ENCODE data around the gene PPP1R3D.
"Not testable (repeated sequence)": the region's sequence is repeated elsewhere in the genome, so short reads cannot be mapped to it uniquely, and the experiment has no call there.

The PPP1R3D gene

GRCh38 chr20:59958626-59959025, 18.5 kb upstream of the PPP1R3D start:
- no peak for DNase-seq
- TF ChIP-seq GATA1 (IDR thresholded peaks at IDR 0.05; ENCODE audit: low read depth, low read length), result no peak
- TF ChIP-seq POLR2A (IDR thresholded peaks at IDR 0.05; ENCODE audit: low read length), result no peak

- TF ChIP-seq GATA1 (IDR thresholded peaks at IDR 0.05; ENCODE audit: low read depth, low read length) (no peak), POLR2A (IDR thresholded peaks at IDR 0.05; ENCODE audit: low read length) (no peak)
- DNase-seq, result no peak
These were observed 18.0 kb upstream of the PPP1R3D start, which contains the start of gene CDH26 for GRCh38 chr20:59958123-59958522. TSS of gene CDH26 (plus strand) at chr20:59958423. CDS start at chr20:59958727, 304 bp downstream.

- not testable (repeated sequence) for DNase-seq
These were observed 17.5 kb upstream of the PPP1R3D start for GRCh38 chr20:59957568-59957967.

DNA sequence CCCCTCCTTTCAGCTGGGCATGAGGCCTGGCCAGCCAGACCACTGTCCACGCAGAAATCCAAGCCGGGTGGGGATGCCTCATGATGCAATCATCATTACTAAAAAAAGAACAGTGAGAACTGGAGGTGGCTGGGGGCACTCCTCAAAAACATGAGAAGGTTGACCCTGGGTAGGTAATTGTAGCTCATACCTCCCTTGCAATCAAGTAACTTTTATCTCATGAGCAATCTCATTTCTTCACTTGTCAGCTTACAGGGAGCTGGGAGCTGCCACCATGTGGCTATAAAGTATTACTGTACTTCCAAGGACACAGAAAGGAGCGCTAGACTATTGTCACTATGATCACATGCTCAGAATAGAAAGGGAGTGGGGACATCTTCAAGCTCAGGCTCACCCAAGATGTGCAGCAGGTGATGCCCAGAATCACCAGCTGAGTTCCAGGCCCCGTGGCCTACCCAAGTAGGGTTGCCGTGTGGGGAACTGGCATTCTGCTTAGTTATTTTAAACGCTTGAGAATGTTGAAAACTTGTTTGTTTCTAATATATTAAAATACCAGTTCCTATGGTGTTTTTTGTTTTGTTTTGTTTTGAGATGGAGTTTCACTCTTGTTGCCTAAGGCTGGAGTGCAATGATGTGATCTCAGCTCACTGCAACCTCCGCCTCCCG, 15.2 kb upstream of the PPP1R3D start:
- TF ChIP-seq POLR2A (IDR thresholded peaks at IDR 0.05; ENCODE audit: low read length) (no peak), GATA1 (IDR thresholded peaks at IDR 0.05; ENCODE audit: low read depth, low read length) (no peak)
- peak; percentile 16 to 36 for DNase-seq

- TF ChIP-seq POLR2A (IDR thresholded peaks at IDR 0.05; ENCODE audit: low read length) (no peak), GATA1 (IDR thresholded peaks at IDR 0.05; ENCODE audit: low read depth, low read length) (no peak)
These were observed 14.6 kb upstream of the PPP1R3D start for GRCh38 chr20:59954718-59955117.

GRCh38 chr20:59949911-59950310, 9.8 kb upstream of the PPP1R3D start:
- TF ChIP-seq GATA1 (IDR thresholded peaks at IDR 0.05; ENCODE audit: low read depth, low read length) (no peak), POLR2A (IDR thresholded peaks at IDR 0.05; ENCODE audit: low read length) (no peak)
- DNase-seq, result no peak

More at GRCh38 chr20:59954718-59955117, 14.6 kb upstream of the PPP1R3D start:
- no peak for DNase-seq

GRCh38 chr20:59948828-59949720, 9.0 kb upstream of the PPP1R3D start:
- DNase-seq, result peak; percentile 57 to 65
- no peak for TF ChIP-seq GATA1 (IDR thresholded peaks at IDR 0.05; ENCODE audit: low read depth, low read length)
- no peak for TF ChIP-seq POLR2A (IDR thresholded peaks at IDR 0.05; ENCODE audit: low read length)

GRCh38 chr20:59948212-59948611, 8.1 kb upstream of the PPP1R3D start:
- TF ChIP-seq POLR2A (IDR thresholded peaks at IDR 0.05; ENCODE audit: low read length) (no peak), GATA1 (IDR thresholded peaks at IDR 0.05; ENCODE audit: low read depth, low read length) (no peak)
- no peak for DNase-seq

- no peak for DNase-seq
- TF ChIP-seq POLR2A (IDR thresholded peaks at IDR 0.05; ENCODE audit: low read length) (no peak), GATA1 (IDR thresholded peaks at IDR 0.05; ENCODE audit: low read depth, low read length) (no peak)
These were observed 7.3 kb upstream of the PPP1R3D start for GRCh38 chr20:59947376-59947775.

- no peak for DNase-seq
- TF ChIP-seq GATA1 (IDR thresholded peaks at IDR 0.05; ENCODE audit: low read depth, low read length) (no peak), POLR2A (IDR thresholded peaks at IDR 0.05; ENCODE audit: low read length) (no peak)
These were observed 5.6 kb upstream of the PPP1R3D start for GRCh38 chr20:59945731-59946130.

DNA sequence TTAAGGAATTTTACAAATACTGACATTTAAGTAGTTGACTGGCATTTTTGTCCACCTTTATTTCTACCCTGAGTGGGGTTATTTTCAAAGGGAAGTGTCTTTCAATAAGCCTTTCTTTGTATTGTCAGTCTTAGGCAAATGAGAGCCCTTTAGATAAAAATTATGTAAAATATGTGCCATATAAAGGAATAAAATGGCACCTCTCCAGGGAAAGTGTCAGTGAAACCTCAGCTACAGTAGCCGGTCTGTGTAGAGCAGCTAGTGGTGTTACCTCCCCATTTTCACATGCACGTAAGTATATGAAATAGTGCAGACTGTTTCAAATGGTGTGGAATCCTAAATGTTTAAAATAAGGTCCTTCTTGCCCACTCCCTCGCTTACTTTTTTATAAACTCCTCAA, 5.1 kb upstream of the PPP1R3D start:
- no peak for TF ChIP-seq GATA1 (IDR thresholded peaks at IDR 0.05; ENCODE audit: low read depth, low read length)
- TF ChIP-seq POLR2A (IDR thresholded peaks at IDR 0.05; ENCODE audit: low read length), result no peak
- no peak for DNase-seq

GRCh38 chr20:59944726-59945125, 4.6 kb upstream of the PPP1R3D start:
- no peak for DNase-seq
- no peak for TF ChIP-seq POLR2A (IDR thresholded peaks at IDR 0.05; ENCODE audit: low read length)
- TF ChIP-seq GATA1 (IDR thresholded peaks at IDR 0.05; ENCODE audit: low read depth, low read length), result no peak

DNA sequence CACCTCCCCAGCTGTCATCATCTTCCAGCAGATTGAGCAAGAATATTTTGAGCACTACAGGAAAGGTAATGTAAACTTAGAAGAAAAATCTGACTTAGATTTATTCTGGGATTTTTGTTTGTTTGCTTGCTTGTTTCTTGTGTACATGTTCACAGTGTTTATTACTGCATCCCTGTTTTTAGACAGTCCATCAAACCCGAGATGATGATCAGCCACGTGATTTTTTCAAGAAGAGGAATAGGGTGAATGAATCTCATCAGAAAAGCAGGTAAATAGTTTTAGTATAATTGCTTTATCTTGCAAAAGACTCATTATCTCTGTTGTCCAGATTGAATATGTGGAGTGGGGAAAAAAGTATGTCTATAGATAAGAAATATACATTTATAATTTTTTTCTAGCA, 2.1 kb upstream of the PPP1R3D start:
- TF ChIP-seq GATA1 (IDR thresholded peaks at IDR 0.05; ENCODE audit: low read depth, low read length), result no peak
- no peak for TF ChIP-seq POLR2A (IDR thresholded peaks at IDR 0.05; ENCODE audit: low read length)
- DNase-seq, result no peak

DNA sequence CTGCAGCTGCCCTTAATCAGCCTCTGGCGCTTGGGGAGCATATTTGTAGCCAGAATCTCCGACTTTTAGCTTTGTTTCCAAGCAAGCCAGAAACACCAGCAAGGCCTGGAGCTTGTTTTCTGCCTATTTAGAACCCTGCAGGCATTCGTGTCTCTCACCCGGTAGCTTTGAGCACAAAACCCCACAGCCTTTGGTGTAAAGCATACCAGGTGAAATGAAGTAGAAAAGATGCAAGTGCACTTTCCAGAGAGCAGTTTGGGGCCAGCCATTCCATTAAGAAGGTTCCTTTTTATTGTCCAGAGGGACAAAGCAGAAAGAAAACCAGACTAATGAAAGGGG, 820 bp upstream of the PPP1R3D start:
- TF ChIP-seq GATA1 (IDR thresholded peaks at IDR 0.05; ENCODE audit: low read depth, low read length) (no peak), POLR2A (IDR thresholded peaks at IDR 0.05; ENCODE audit: low read length) (no peak)

DNA sequence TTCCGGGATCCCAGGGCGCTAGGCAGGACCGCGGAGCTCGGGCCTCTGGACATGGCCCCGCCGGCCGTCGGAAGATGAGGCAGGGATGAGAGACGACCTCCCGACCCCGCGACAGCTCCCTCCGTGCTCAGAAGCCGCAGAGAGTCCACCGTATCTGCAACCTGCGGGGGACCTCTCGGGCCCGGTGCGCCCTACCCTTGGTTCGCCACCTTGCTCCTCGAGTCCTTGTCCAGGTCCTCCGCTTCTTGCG, 301 bp downstream of the PPP1R3D start:
- peak in 1 of 2 experiments; percentile 64 for DNase-seq
- TF ChIP-seq GATA1 (IDR thresholded peaks at IDR 0.05; ENCODE audit: low read depth, low read length) (no peak), POLR2A (IDR thresholded peaks at IDR 0.05; ENCODE audit: low read length) (no peak)

More for the DNA sequence above, 820 bp upstream of the PPP1R3D start:
- no peak for DNase-seq

Measured in erythroblast (primary cell).